CD4-positive, alpha-beta memory T cell (primary cell): Measurements from ENCODE around the gene ZNRF4. TPM values are rescaled to one million over a fixed set of nuclear protein-coding genes. Genes with fewer than 3 reads are reported as not detected.
A peak's percentile ranks its signal among the peaks of the same experiment; 100 is the strongest.

Experiments
- CTCF ChIA-PET: fragments of 350-600 bp; sonication (Branson Sonifier 250); formaldehyde crosslinking; loops from one replicate; lab custom pipeline; 2021; ENCODE audit warnings: inconsistent platforms; ENCODE audit not compliant: partially characterized antibody; lab: Charles Lee
- POLR2A ChIA-PET: fragments of 350-600 bp; sonication (Branson Sonifier 250); formaldehyde crosslinking; loops from one replicate; lab custom pipeline; 2021; ENCODE audit not compliant: partially characterized antibody; lab: Charles Lee
- DNase-seq, 5 donors: peaks; one replicate each; pipeline versions ENCODE4 v3.0.0 to v3.0.0-alpha.2; 2020 to 2022; ENCODE audit warnings: mixed read lengths in 1 of 5
- H3K27ac ChIP-seq: one replicate; pipeline ENCODE4 v1.7.0; 2013; ENCODE audit warnings: low read depth, low read length
- H3K27me3 ChIP-seq: 2 replicates; pipeline ENCODE4 v1.7.0; 2013; ENCODE audit warnings: mild to moderate bottlenecking, low read length, moderate library complexity; ENCODE audit not compliant: insufficient read depth
- H3K36me3 ChIP-seq: 2 replicates; pipeline ENCODE4 v1.7.0; 2013; ENCODE audit warnings: mild to moderate bottlenecking, low read length, moderate library complexity; ENCODE audit not compliant: insufficient read depth
- H3K4me1 ChIP-seq: 2 replicates; pipeline ENCODE4 v1.7.0; 2013; ENCODE audit warnings: mild to moderate bottlenecking, low read length, moderate library complexity; ENCODE audit not compliant: insufficient read depth
- H3K4me3 ChIP-seq, 2 donors: one replicate each; pipeline ENCODE4 v1.7.0; 2013; ENCODE audit warnings: low read length in 2 of 2, mild to moderate bottlenecking in 1 of 2
- H3K9me3 ChIP-seq, 2 donors: one replicate each; pipeline ENCODE4 v1.7.0; 2013; ENCODE audit warnings: low read length in 2 of 2, control low read depth in 1 of 2; ENCODE audit not compliant: control insufficient read depth in 1 of 2
- H3K27ac Mint-ChIP-seq, 7 donors: one replicate each; pipeline ENCODE4 v1.8.0; 2020 to 2021; ENCODE audit warnings: mixed read lengths in 7 of 7, mild to moderate bottlenecking in 6 of 7, inconsistent platforms in 3 of 7, moderate library complexity in 3 of 7
- H3K27me3 Mint-ChIP-seq, 2 donors: one replicate each; pipeline ENCODE4 v1.8.0; 2020 to 2021; ENCODE audit warnings: mixed read lengths in 2 of 2
- H3K36me3 Mint-ChIP-seq, 2 donors: one replicate each; pipeline ENCODE4 v1.8.0; 2020 to 2021; ENCODE audit warnings: mixed read lengths in 2 of 2, inconsistent platforms in 1 of 2, mild to moderate bottlenecking in 1 of 2
- H3K4me1 Mint-ChIP-seq, 4 donors: one replicate each; pipeline ENCODE4 v1.8.0; 2020 to 2021; ENCODE audit warnings: mixed read lengths in 4 of 4, mild to moderate bottlenecking in 1 of 4
- H3K4me3 Mint-ChIP-seq, 8 donors: one replicate each; pipeline ENCODE4 v1.8.0; 2020 to 2021; ENCODE audit warnings: mixed read lengths in 8 of 8, mild to moderate bottlenecking in 7 of 8, moderate library complexity in 6 of 8, inconsistent platforms in 3 of 8
- H3K9me3 Mint-ChIP-seq, 8 donors: one replicate each; pipeline ENCODE4 v1.8.0; 2020 to 2021; ENCODE audit warnings: mixed read lengths in 8 of 8, mild to moderate bottlenecking in 5 of 8, inconsistent platforms in 3 of 8, moderate library complexity in 1 of 8
- intact Hi-C: fragments of 100-400 bp; cut with micrococcal nuclease; formaldehyde crosslinking; loops from one replicate; pipeline ENCODE4 v1.15.1; 2023
- polyA plus RNA-seq, 2 donors: library from polyadenylated mRNA; unstranded; fragments of 300-500 nt; fragmentation: Illumina TruSeq; gene quantifications; one replicate each; pipeline ENCODE4 v1.2.3, GENCODE V29; 2021
- total RNA-seq, 2 experiments: library from RNA; stranded (reverse); gene quantifications; one replicate each; pipeline ENCODE4 v1.2.3, GENCODE V29; 2021

The ZNRF4 gene
- total and polyA plus RNA-seq, 4 experiments from 2014 or later = not detected

DNA sequence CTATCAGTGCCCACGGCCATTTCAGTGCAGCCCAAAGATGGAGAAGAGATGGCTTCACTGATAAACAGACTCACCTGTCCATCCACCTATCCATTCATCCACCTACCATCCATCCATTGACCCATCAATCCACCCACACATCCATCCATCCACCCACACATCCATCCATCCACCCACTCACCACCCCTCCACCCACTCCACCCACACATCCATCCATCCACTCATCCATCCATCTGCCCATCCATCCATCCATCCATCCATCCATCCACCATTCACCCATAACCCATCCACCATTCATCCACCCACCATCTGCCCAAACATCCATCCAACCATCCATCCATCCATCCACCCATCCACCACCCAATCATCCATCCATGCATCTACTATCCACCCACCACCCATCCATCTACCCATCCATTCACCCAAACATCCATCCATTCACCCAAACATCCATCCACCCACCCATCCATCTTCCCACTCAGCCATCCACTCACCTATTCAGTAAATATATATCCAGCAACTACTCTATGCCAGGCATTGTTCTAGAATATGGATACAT lies 31.6 kb upstream of the ZNRF4 start:
- peaks cover 23 to 28% of the 10 kb centered on the region in 2 donors for H3K27me3 Mint-ChIP-seq

GRCh38 chr19:5424192-5424973 lies 30.8 kb upstream of the ZNRF4 start:
- peaks cover 20 to 23% of the 10 kb centered on the region in 2 donors for H3K27me3 Mint-ChIP-seq
- POLR2A ChIA-PET = no interaction called here
- Histone ChIP-seq H3K27ac (no peak overlapping the region), H3K27me3 (no peaks in the 10 kb centered on the region), H3K36me3 (no peaks in the 10 kb centered on the region), H3K4me3 (no peak overlapping the region), H3K9me3 (no peaks in the 10 kb centered on the region), H3K4me1 (no peaks in the 10 kb centered on the region)
- H3K36me3 Mint-ChIP-seq = no peaks in the 10 kb centered on the region
- intact Hi-C loops = no loop called here
- no peak overlapping the region for H3K27ac Mint-ChIP-seq
- H3K4me3 Mint-ChIP-seq = no peak overlapping the region
- no peaks in the 10 kb centered on the region for H3K4me1 Mint-ChIP-seq
- no peak for DNase-seq
- peaks cover 0 to 6% (median 2%) of the 10 kb centered on the region in 8 donors for H3K9me3 Mint-ChIP-seq
- CTCF ChIA-PET = no interaction called here

More for the DNA sequence above, 31.6 kb upstream of the ZNRF4 start:
- ChIA-PET CTCF (no interaction called here), POLR2A (no interaction called here)
- H3K27me3 ChIP-seq = no peaks in the 10 kb centered on the region
- Mint-ChIP-seq H3K4me3 (no peak overlapping the region), H3K36me3 (no peaks in the 10 kb centered on the region), H3K27ac (no peak overlapping the region), H3K9me3 (peaks cover 0 to 7% (median 2%) of the 10 kb centered on the region in 8 donors), H3K4me1 (no peaks in the 10 kb centered on the region)
- no peaks in the 10 kb centered on the region for H3K9me3 ChIP-seq
- no peaks in the 10 kb centered on the region for H3K36me3 ChIP-seq
- intact Hi-C loops = no loop called here
- no peak overlapping the region for H3K27ac ChIP-seq
- no peak overlapping the region for H3K4me3 ChIP-seq
- DNase-seq = no peak
- no peaks in the 10 kb centered on the region for H3K4me1 ChIP-seq

GRCh38 chr19:5425260-5425659 lies 30.0 kb upstream of the ZNRF4 start:
- ChIA-PET CTCF (no interaction called here), POLR2A (no interaction called here)
- Histone ChIP-seq H3K27ac (no peak overlapping the region), H3K4me1 (no peaks in the 10 kb centered on the region), H3K9me3 (no peaks in the 10 kb centered on the region), H3K4me3 (no peak overlapping the region), H3K36me3 (no peaks in the 10 kb centered on the region), H3K27me3 (no peaks in the 10 kb centered on the region)
- Mint-ChIP-seq H3K9me3 (peaks cover 0 to 5% (median 0%) of the 10 kb centered on the region in 8 donors), H3K27me3 (peaks cover 17 to 20% of the 10 kb centered on the region in 2 donors), H3K36me3 (no peaks in the 10 kb centered on the region), H3K27ac (no peak overlapping the region), H3K4me3 (no peak overlapping the region), H3K4me1 (no peaks in the 10 kb centered on the region)
- intact Hi-C loops = no loop called here
- DNase-seq = no peak

DNA sequence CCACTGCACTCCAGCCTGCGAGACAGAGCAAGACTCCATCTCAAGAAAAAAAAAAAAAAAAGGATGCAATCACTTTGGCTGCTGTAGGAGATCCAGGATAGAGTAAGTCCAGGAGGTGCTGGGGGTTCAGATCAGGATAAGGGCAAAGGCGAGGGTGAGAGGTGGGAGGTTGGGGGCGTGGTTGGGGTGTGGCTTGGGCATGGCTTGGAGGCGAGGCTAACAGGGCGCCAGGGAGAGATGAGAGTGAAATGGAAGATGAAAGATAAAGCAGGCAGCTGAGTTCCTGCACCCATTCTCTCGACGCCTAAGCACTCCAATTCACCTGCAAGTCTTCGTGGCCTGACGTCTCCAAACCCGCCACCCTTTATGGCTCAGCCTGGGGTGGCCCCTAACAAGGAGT lies 25.0 kb upstream of the ZNRF4 start:
- H3K27ac Mint-ChIP-seq = no peak overlapping the region
- no peak overlapping the region for H3K4me3 Mint-ChIP-seq
- ChIA-PET POLR2A (no interaction called here), CTCF (no interaction called here)
- Histone ChIP-seq H3K36me3 (no peaks in the 10 kb centered on the region), H3K9me3 (no peaks in the 10 kb centered on the region), H3K4me1 (no peaks in the 10 kb centered on the region), H3K27me3 (no peaks in the 10 kb centered on the region), H3K4me3 (no peak overlapping the region), H3K27ac (no peak overlapping the region)
- H3K27me3 Mint-ChIP-seq = peaks cover 14 to 16% of the 10 kb centered on the region in 2 donors
- peaks cover 0 to 7% (median 2%) of the 10 kb centered on the region in 8 donors for H3K9me3 Mint-ChIP-seq
- no peaks in the 10 kb centered on the region for H3K4me1 Mint-ChIP-seq
- no peak for DNase-seq
- intact Hi-C loops = no loop called here
- H3K36me3 Mint-ChIP-seq = no peaks in the 10 kb centered on the region

- no peaks in the 10 kb centered on the region for H3K4me1 ChIP-seq
- Mint-ChIP-seq H3K27ac (no peak overlapping the region), H3K9me3 (peaks cover 0 to 5% (median 2%) of the 10 kb centered on the region in 8 donors), H3K27me3 (peaks cover 8 to 15% of the 10 kb centered on the region in 2 donors), H3K36me3 (no peaks in the 10 kb centered on the region), H3K4me1 (no peaks in the 10 kb centered on the region), H3K4me3 (no peak overlapping the region)
- H3K9me3 ChIP-seq = no peaks in the 10 kb centered on the region
- CTCF ChIA-PET = no interaction called here
- H3K4me3 ChIP-seq = no peak overlapping the region
- intact Hi-C loops = no loop called here
- H3K27me3 ChIP-seq = no peaks in the 10 kb centered on the region
- POLR2A ChIA-PET = no interaction called here
- H3K36me3 ChIP-seq = no peaks in the 10 kb centered on the region
- no peak for DNase-seq
- H3K27ac ChIP-seq = no peak overlapping the region
Measured at GRCh38 chr19:5432687-5433086, 22.5 kb upstream of the ZNRF4 start.

DNA sequence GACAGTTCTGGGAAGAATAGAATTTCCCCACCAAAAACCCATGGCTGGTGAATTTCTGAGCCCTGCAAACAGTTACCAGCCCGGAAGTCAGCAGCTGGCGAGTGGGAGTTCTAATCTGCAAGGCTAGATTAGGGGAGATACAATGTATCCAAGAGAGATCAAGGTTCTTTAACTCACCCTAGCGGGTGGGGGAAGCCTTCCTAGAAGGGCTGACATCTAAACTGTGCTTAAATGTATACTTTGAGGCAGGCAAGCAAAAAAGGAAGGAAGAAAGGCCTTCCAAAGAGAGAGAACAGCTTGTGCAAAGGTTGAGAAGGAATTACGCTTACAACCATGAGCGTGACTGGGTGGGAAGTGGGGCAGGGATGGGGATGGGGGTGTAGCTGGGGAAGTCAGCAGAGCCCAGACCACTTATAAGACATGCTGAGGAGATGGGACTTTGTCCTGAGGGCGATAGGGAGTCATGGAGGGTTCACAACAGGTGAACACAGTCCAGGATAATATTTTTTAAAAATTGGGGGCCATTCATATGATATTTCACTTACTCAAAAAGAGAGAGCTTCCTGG lies 20.8 kb upstream of the ZNRF4 start:
- DNase-seq = no peak
- H3K4me1 ChIP-seq = no peaks in the 10 kb centered on the region
- no peaks in the 10 kb centered on the region for H3K27me3 ChIP-seq
- ChIA-PET POLR2A (no interaction called here), CTCF (no interaction called here)
- no peaks in the 10 kb centered on the region for H3K4me1 Mint-ChIP-seq
- H3K27me3 Mint-ChIP-seq = peaks cover 12 to 22% of the 10 kb centered on the region in 2 donors
- H3K27ac ChIP-seq = no peak overlapping the region
- H3K36me3 ChIP-seq = no peaks in the 10 kb centered on the region
- no peak overlapping the region for H3K4me3 Mint-ChIP-seq
- no peaks in the 10 kb centered on the region for H3K36me3 Mint-ChIP-seq
- no peak overlapping the region for H3K4me3 ChIP-seq
- H3K27ac Mint-ChIP-seq = no peak overlapping the region
- H3K9me3 ChIP-seq = no peaks in the 10 kb centered on the region
- intact Hi-C loops = no loop called here
- peaks cover 0 to 5% (median 2%) of the 10 kb centered on the region in 8 donors for H3K9me3 Mint-ChIP-seq

- Mint-ChIP-seq H3K9me3 (peaks cover 0 to 5% (median 2%) of the 10 kb centered on the region in 8 donors), H3K27me3 (peaks cover 12 to 20% of the 10 kb centered on the region in 2 donors), H3K4me1 (no peaks in the 10 kb centered on the region), H3K4me3 (no peak overlapping the region), H3K27ac (peak overlapping the region in 1 of 7 donors; percentile 29), H3K36me3 (no peaks in the 10 kb centered on the region)
- DNase-seq = no peak
- intact Hi-C loops = no loop called here
- ChIA-PET CTCF (no interaction called here), POLR2A (no interaction called here)
- Histone ChIP-seq H3K27me3 (no peaks in the 10 kb centered on the region), H3K4me3 (no peak overlapping the region), H3K9me3 (no peaks in the 10 kb centered on the region), H3K36me3 (no peaks in the 10 kb centered on the region), H3K27ac (no peak overlapping the region), H3K4me1 (no peaks in the 10 kb centered on the region)
Measured at GRCh38 chr19:5434970-5435641, 20.1 kb upstream of the ZNRF4 start.
